HEK293 (cell line): ENCODE results near the gene FEZF1.

Experiments used
- CTCF ChIA-PET: fragments of 350-600 bp; formaldehyde crosslinking; extraction: SDS; loops from one replicate; lab custom pipeline; 2021; ENCODE audit warnings: antibody characterized with exemption; lab: Yijun Ruan, JAX
- POLR2A ChIA-PET: fragments of 300-600 bp; formaldehyde crosslinking; extraction: SDS; loops from one replicate; lab custom pipeline; 2020; ENCODE audit warnings: antibody characterized with exemption, inconsistent platforms; lab: Yijun Ruan, JAX
- H3K27ac ChIP-seq: fragments of 200-500 bp; sonication (Bioruptor generic); 2 replicates; pipeline ENCODE4 v1.5.1; 2014; ENCODE audit warnings: low read depth, low read length, control low read depth, inconsistent platforms; ENCODE audit errors: extremely low read depth
- H3K36me3 ChIP-seq, 2 experiments: fragments of 200-500 bp in 1 of 2; sonication (Bioruptor generic) in 1 of 2; 1 replicate in 1 of 2; 2 replicates in 1 of 2; pipeline ENCODE4 v1.5.1; 2014 to 2017; ENCODE audit warnings: inconsistent platforms in 2 of 2, low read length in 2 of 2; ENCODE audit not compliant: control insufficient read depth in 2 of 2, insufficient read depth in 1 of 2
- H3K4me1 ChIP-seq: fragments of 200-500 bp; sonication (Bioruptor generic); 2 replicates; pipeline ENCODE4 v1.5.1; 2014; ENCODE audit warnings: mild to moderate bottlenecking, low read length, inconsistent platforms; ENCODE audit not compliant: control insufficient read depth, insufficient read depth
- H3K4me3 ChIP-seq: 2 replicates; pipeline ENCODE4 v1.5.1; 2011; ENCODE audit warnings: low read depth, mild to moderate bottlenecking, control low read depth, low read length, moderate library complexity
- H3K9me3 ChIP-seq: fragments of 200-500 bp; sonication (Bioruptor generic); 2 replicates; pipeline ENCODE4 v1.5.1; 2014; ENCODE audit warnings: low read depth, low read length, inconsistent platforms; ENCODE audit not compliant: control insufficient read depth, insufficient read depth
- BCL11A ChIP-seq: fragments of 450-650 bp; formaldehyde crosslinking; IDR thresholded peaks from 2 replicates; pipeline ENCODE4 v1.5.1; 2016; ENCODE audit warnings: low read depth, missing biosample characterization, missing genetic modification characterization
- CTCF ChIP-seq: fragments of 450-650 bp; formaldehyde crosslinking; IDR thresholded peaks from 2 replicates; pipeline ENCODE4 v1.5.1; 2016; ENCODE audit warnings: missing biosample characterization, missing genetic modification characterization
- GLIS1 ChIP-seq: fragments of 450-650 bp; formaldehyde crosslinking; IDR thresholded peaks from 2 replicates; pipeline ENCODE4 v1.5.1; 2016; ENCODE audit warnings: missing biosample characterization, missing genetic modification characterization
- HOXD13 ChIP-seq: sonication (generic); formaldehyde crosslinking; IDR thresholded peaks from 2 replicates; pipeline ENCODE4 v1.8.0; 2022; ENCODE audit warnings: missing genetic modification reagents, borderline replicate concordance
- PBX3 ChIP-seq: sonication (generic); formaldehyde crosslinking; IDR thresholded peaks from 2 replicates; pipeline ENCODE4 v1.8.1; 2022; ENCODE audit warnings: mild to moderate bottlenecking, moderate library complexity, missing genetic modification reagents
- SCRT1 ChIP-seq: fragments of 450-650 bp; formaldehyde crosslinking; IDR thresholded peaks from 2 replicates; pipeline ENCODE4 v1.5.1; 2016; ENCODE audit warnings: missing biosample characterization, missing genetic modification characterization, borderline replicate concordance
- ZBTB11 ChIP-seq: fragments of 450-650 bp; formaldehyde crosslinking; conservative IDR thresholded peaks from 2 replicates; pipeline ENCODE4 v1.5.1; 2016; ENCODE audit warnings: low read depth, missing biosample characterization, missing genetic modification characterization
- ZBTB6 ChIP-seq: fragments of 450-650 bp; formaldehyde crosslinking; IDR thresholded peaks from 2 replicates; pipeline ENCODE4 v1.5.1; 2017; ENCODE audit warnings: missing biosample characterization, missing genetic modification characterization
- ZNF121 ChIP-seq: fragments of 450-650 bp; formaldehyde crosslinking; IDR thresholded peaks from 2 replicates; pipeline ENCODE4 v1.5.1; 2016; ENCODE audit warnings: missing biosample characterization, missing genetic modification characterization
- ZNF146 ChIP-seq: fragments of 450-650 bp; formaldehyde crosslinking; IDR thresholded peaks from 2 replicates; pipeline ENCODE4 v1.5.1; 2016; ENCODE audit warnings: missing biosample characterization, missing genetic modification characterization
- ZNF148 ChIP-seq: fragments of 450-650 bp; formaldehyde crosslinking; IDR thresholded peaks from 2 replicates; pipeline ENCODE4 v1.5.0; 2017; ENCODE audit warnings: missing biosample characterization, missing genetic modification characterization, borderline replicate concordance
- ZNF175 ChIP-seq: fragments of 450-650 bp; formaldehyde crosslinking; IDR thresholded peaks from 2 replicates; pipeline ENCODE4 v1.5.1; 2016; ENCODE audit warnings: missing biosample characterization, missing genetic modification characterization
- ZNF19 ChIP-seq: fragments of 450-650 bp; formaldehyde crosslinking; IDR thresholded peaks from 2 replicates; pipeline ENCODE4; 2016; ENCODE audit warnings: missing biosample characterization, missing genetic modification characterization, low read depth
- ZNF221 ChIP-seq: fragments of 450-650 bp; formaldehyde crosslinking; IDR thresholded peaks from 2 replicates; pipeline ENCODE4 v1.5.1; 2017; ENCODE audit warnings: missing biosample characterization, missing genetic modification characterization, borderline replicate concordance
- ZNF223 ChIP-seq: fragments of 450-650 bp; formaldehyde crosslinking; IDR thresholded peaks from 2 replicates; pipeline ENCODE4 v1.5.1; 2016; ENCODE audit warnings: missing biosample characterization, missing genetic modification characterization
- ZNF354C ChIP-seq: fragments of 450-650 bp; formaldehyde crosslinking; IDR thresholded peaks from 2 replicates; pipeline ENCODE4 v1.5.1; 2016; ENCODE audit warnings: missing biosample characterization, missing genetic modification characterization, low read depth, borderline replicate concordance
- ZNF404 ChIP-seq: fragments of 450-650 bp; formaldehyde crosslinking; IDR thresholded peaks from 2 replicates; pipeline ENCODE4 v1.5.1; 2017; ENCODE audit warnings: missing biosample characterization, missing genetic modification characterization
- ZNF548 ChIP-seq: fragments of 450-650 bp; formaldehyde crosslinking; IDR thresholded peaks from 2 replicates; pipeline ENCODE4 v1.5.1; 2016; ENCODE audit warnings: missing biosample characterization, missing genetic modification characterization
- ZNF549 ChIP-seq: fragments of 450-650 bp; IDR thresholded peaks from 2 replicates; pipeline ENCODE4 v1.5.1; 2018; ENCODE audit warnings: missing biosample characterization, missing genetic modification characterization, mild to moderate bottlenecking, inconsistent platforms, moderate library complexity
- ZNF639 ChIP-seq: fragments of 450-650 bp; formaldehyde crosslinking; IDR thresholded peaks from 2 replicates; pipeline ENCODE4 v1.5.1; 2016; ENCODE audit warnings: missing biosample characterization, missing genetic modification characterization
- ZNF701 ChIP-seq: fragments of 450-650 bp; formaldehyde crosslinking; IDR thresholded peaks from 2 replicates; pipeline ENCODE4 v1.5.1; 2016; ENCODE audit warnings: missing biosample characterization, missing genetic modification characterization
- ZNF768 ChIP-seq: fragments of 450-650 bp; formaldehyde crosslinking; IDR thresholded peaks from 2 replicates; pipeline ENCODE4 v1.5.1; 2018; ENCODE audit warnings: missing biosample characterization, mild to moderate bottlenecking, missing genetic modification characterization
- ZNF792 ChIP-seq: fragments of 450-650 bp; formaldehyde crosslinking; IDR thresholded peaks from 2 replicates; pipeline ENCODE4 v1.5.1; 2016; ENCODE audit warnings: missing biosample characterization, missing genetic modification characterization
- ZSCAN16 ChIP-seq: fragments of 450-650 bp; formaldehyde crosslinking; IDR thresholded peaks from 2 replicates; pipeline ENCODE4 v1.5.1; 2016; ENCODE audit warnings: missing biosample characterization, missing genetic modification characterization

FEZF1 gene

GRCh38 chr7:122304319-122304975 lies at the start of gene FEZF1:
Gene FEZF1 (minus strand): TSS chr7:122304750. CDS start chr7:122304437, 313 bp downstream.
- ChIA-PET POLR2A (interaction anchor here (0.6 to 0.7 kb wide), 2 partner anchors 9 to 167 kb away, joined by 4 to 5 read pairs; no protein-coding TSS in a partner anchor), CTCF (interaction anchor here (0.9 kb wide), 1 partner anchor 70 kb away, joined by 3 read pairs; no protein-coding TSS in a partner anchor)
- no peaks in the 10 kb centered on the region for H3K9me3 ChIP-seq
- no peaks in the 10 kb centered on the region for H3K4me1 ChIP-seq
- H3K36me3 ChIP-seq = no peaks in the 10 kb centered on the region
- peak within 1 kb of the TSS; percentile 53; the same call in 1 of the 2 replicates for H3K27ac ChIP-seq
- peak within 1 kb of the TSS; percentile 64 for H3K4me3 ChIP-seq
- no peak for TF ChIP-seq ZNF223 (tag by site-specific recombination)
- TF ChIP-seq ZNF148 (tag by site-specific recombination) = no peak
- no peak for TF ChIP-seq ZNF121 (tag by site-specific recombination)
- TF ChIP-seq PBX3 (CRISPR knock-in tag) = no peak
- no peak for TF ChIP-seq ZNF221
- no peak for TF ChIP-seq ZNF175
- TF ChIP-seq ZNF19 (tag by site-specific recombination) = no peak
- no peak for TF ChIP-seq ZNF549 (tag by site-specific recombination)
- TF ChIP-seq SCRT1 (tag by site-specific recombination) = peak; percentile 80
- TF ChIP-seq ZNF146 (tag by site-specific recombination) = peak; percentile 63; the same call in 1 of the 2 replicates
- TF ChIP-seq HOXD13 (CRISPR knock-in tag) = no peak
- TF ChIP-seq ZNF639 (tag by site-specific recombination) = no peak
- no peak for TF ChIP-seq ZNF792
- no peak for TF ChIP-seq ZBTB11
- TF ChIP-seq ZNF768 (tag by site-specific recombination) = no peak
- TF ChIP-seq ZSCAN16 = no peak
- no peak for TF ChIP-seq ZNF354C (tag by site-specific recombination)
- no peak for TF ChIP-seq ZNF701 (tag by site-specific recombination)
- no peak for TF ChIP-seq ZNF404 (tag by site-specific recombination)
- TF ChIP-seq GLIS1 = no peak; the same call in 1 of the 2 replicates
- TF ChIP-seq ZNF548 (tag by site-specific recombination) = no peak
- TF ChIP-seq ZBTB6 (tag by site-specific recombination) = no peak
- no peak for TF ChIP-seq BCL11A
- TF ChIP-seq CTCF (tag by site-specific recombination) = no peak
